Activated CD8-positive, alpha-beta T cell treated with anti-CD3 and anti-CD28 coated beads for 36 hours (primary cell): ENCODE measurements around the gene DPEP2. TPM values are rescaled to one million over a fixed set of nuclear protein-coding genes. Genes with fewer than 3 reads are reported as not detected.

Experiments used
- total RNA-seq, 2 experiments: library from RNA; stranded (reverse); gene quantifications; one replicate each; pipeline ENCODE4 v1.2.3, GENCODE V29; 2021

DPEP2 gene
- total RNA-seq, 2 experiments from 2014 or later = 2.9 TPM

Other genes starting within 250 kb of the DPEP2 start
- 10 to 100 TPM; 15.9 to 18.9 TPM for gene RANBP10, start 192.9 kb downstream of the DPEP2 start, total RNA-seq
- under 1 TPM; 0.40 to 0.47 TPM for gene TSNAXIP1, start 192.6 kb downstream of the DPEP2 start, total RNA-seq
- gene THAP11, start 157.2 kb downstream of the DPEP2 start, total RNA-seq = 10 to 100 TPM; 40.6 to 40.7 TPM
- 100 to 1,000 TPM; 152 to 157 TPM for gene NUTF2, start 152.6 kb downstream of the DPEP2 start, total RNA-seq
- 10 to 100 TPM; 40.4 to 42.2 TPM for gene CENPT, start 151.8 kb downstream of the DPEP2 start, total RNA-seq
- 10 to 100 TPM; 78.7 to 90.9 TPM for gene EDC4, start 126.4 kb downstream of the DPEP2 start, total RNA-seq
- gene NRN1L, start 114.6 kb downstream of the DPEP2 start, total RNA-seq = under 1 TPM in 1 of 2 experiments, not detected in 1; 0.83 TPM
- 1 to 10 TPM; 8.4 to 8.5 TPM for gene PSKH1, start 106.2 kb downstream of the DPEP2 start, total RNA-seq
- gene CTRL, start 67.6 kb downstream of the DPEP2 start, total RNA-seq = 1 to 10 TPM; 3.8 to 3.9 TPM
- 100 to 1,000 TPM; 205 to 206 TPM for gene PSMB10, start 62.6 kb downstream of the DPEP2 start, total RNA-seq
- 10 to 100 TPM; 10.6 to 14.3 TPM for gene LCAT, start 55.4 kb downstream of the DPEP2 start, total RNA-seq
- gene SLC12A4, start 30.8 kb downstream of the DPEP2 start, total RNA-seq = 10 to 100 TPM; 32.5 to 38.0 TPM
- under 1 TPM; 0.16 to 0.25 TPM for gene DPEP3, start 19.0 kb downstream of the DPEP2 start, total RNA-seq
- gene DPEP2NB, start 16.4 kb upstream of the DPEP2 start, total RNA-seq = not detected
- 10 to 100 TPM; 16.6 to 17.3 TPM for gene DDX28, start 23.7 kb upstream of the DPEP2 start, total RNA-seq
- 10 to 100 TPM; 34.2 to 35.1 TPM for gene DUS2, start 23.8 kb upstream of the DPEP2 start, total RNA-seq
- gene NFATC3, start 85.9 kb upstream of the DPEP2 start, total RNA-seq = 100 to 1,000 TPM; 102 to 104 TPM
- under 1 TPM; 0.65 to 0.77 TPM for gene ESRP2, start 236.6 kb upstream of the DPEP2 start, total RNA-seq
- gene PLA2G15, start 245.9 kb upstream of the DPEP2 start, total RNA-seq = 1 to 10 TPM; 6.7 to 6.8 TPM